Retinal pigment epithelial cell (primary cell): ENCODE data around the gene CELF2.

Experiments used
- DNase-seq: peaks from one replicate; pipeline ENCODE4 v3.0.0-alpha.2; 2010; ENCODE audit warnings: low read depth
- H3K4me3 ChIP-seq: 2 replicates; pipeline ENCODE4 v1.5.1; 2011; ENCODE audit warnings: mild to moderate bottlenecking, low read length, control low read depth, moderate library complexity
- CTCF ChIP-seq: conservative IDR thresholded peaks from 2 replicates; pipeline ENCODE4 v1.5.1; 2011; ENCODE audit warnings: low read depth, low read length, control low read depth, inconsistent platforms

Gene CELF2

DNA sequence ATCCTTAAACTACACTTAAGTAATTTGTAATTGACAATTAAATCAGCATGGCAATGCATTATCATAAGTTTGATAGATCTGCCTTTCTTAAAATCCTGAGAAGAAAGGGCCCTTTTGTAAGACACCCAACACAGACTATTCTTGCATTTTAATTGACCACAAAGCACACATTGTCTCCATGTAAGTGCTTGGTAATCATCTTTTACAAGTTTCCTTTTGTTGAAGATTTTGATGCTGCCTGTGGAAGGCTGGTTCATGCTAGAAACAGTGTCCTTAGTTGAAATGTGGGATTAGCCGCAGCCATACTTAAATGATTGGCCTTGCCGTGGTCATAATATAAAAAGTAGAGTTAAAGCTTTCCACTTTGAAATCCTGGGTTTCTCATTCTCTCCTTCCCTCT lies 32.3 kb upstream of the CELF2 start:
- no peak for TF ChIP-seq CTCF
- DNase-seq: no peak
- H3K4me3 ChIP-seq: no peak overlapping the region

DNA sequence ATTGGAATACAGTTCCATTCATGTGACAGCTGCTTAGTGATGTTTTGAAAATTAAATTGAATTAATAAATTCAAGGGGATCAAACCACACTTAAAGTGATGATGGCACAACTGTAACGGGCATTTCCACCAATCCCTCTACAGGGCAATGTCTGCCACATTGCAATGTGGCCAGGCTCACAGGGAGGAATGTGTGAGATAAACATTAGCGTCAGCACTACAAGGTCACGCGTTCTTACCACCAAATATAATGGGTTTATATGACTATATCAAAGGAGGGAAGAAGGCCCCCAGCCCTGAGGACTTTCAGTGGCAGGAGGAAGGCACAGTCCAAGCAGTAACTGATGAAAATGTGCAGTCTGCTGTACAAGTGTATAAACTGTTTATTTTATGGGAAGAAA lies 31.1 kb upstream of the CELF2 start:
- DNase-seq: no peak
- no peak overlapping the region for H3K4me3 ChIP-seq
- no peak for TF ChIP-seq CTCF

DNA sequence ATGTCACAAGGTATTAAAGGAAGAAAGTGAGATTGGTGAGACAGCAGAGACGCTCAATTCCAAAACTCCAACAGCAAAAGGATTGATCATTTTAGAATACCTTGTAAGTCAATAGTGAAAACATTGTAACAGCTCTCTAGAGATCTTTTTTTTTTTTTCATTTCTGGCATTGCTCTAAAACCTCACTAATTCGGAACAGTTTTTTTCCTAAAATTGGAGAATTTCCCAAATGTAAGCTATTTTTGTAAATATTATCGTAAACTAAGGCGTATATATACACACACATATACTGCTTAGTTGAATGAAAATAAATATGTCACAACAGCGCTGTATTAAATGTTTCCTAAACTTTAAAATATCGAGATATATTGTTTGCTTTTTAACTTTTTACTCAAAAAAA lies 30.6 kb upstream of the CELF2 start:
- DNase-seq: no peak
- no peak overlapping the region for H3K4me3 ChIP-seq
- TF ChIP-seq CTCF: no peak

GRCh38 chr10:10989669-10990068 lies 28.0 kb upstream of the CELF2 start:
- TF ChIP-seq CTCF: no peak
- DNase-seq: no peak
- no peak overlapping the region for H3K4me3 ChIP-seq

- no peak for DNase-seq
Observed at GRCh38 chr10:10991144-10991543, 26.5 kb upstream of the CELF2 start.

GRCh38 chr10:10992072-10992471 lies 25.6 kb upstream of the CELF2 start:
- DNase-seq: no peak
- TF ChIP-seq CTCF: no peak
- H3K4me3 ChIP-seq: no peak overlapping the region

More at GRCh38 chr10:10991144-10991543, 26.5 kb upstream of the CELF2 start:
- no peak overlapping the region for H3K4me3 ChIP-seq
- no peak for TF ChIP-seq CTCF

- no peak for TF ChIP-seq CTCF
- no peak overlapping the region for H3K4me3 ChIP-seq
- no peak for DNase-seq
Observed at GRCh38 chr10:10992961-10993714, 24.5 kb upstream of the CELF2 start.
